ES-I3 (cell line): Measurements from ENCODE around the gene POU5F1.
A peak's percentile ranks its signal among the peaks of the same experiment; 100 is the strongest.
"Not testable (repeated sequence)": the region's sequence is repeated elsewhere in the genome, so short reads cannot be mapped to it uniquely, and the experiment has no call there.

ENCODE experiments used
- H3K36me3 ChIP-seq: 2 replicates; pipeline ENCODE4 v1.6.1; 2013; ENCODE audit warnings: mild to moderate bottlenecking, low read length, control low read depth, moderate library complexity; ENCODE audit not compliant: insufficient read depth
- H3K4me1 ChIP-seq: 2 replicates; pipeline ENCODE4 v1.6.1; 2013; ENCODE audit warnings: mild to moderate bottlenecking, control low read depth, low read length; ENCODE audit not compliant: insufficient read depth
- H3K9ac ChIP-seq: 2 replicates; pipeline ENCODE4 v1.6.1; 2013; ENCODE audit warnings: low read depth, mild to moderate bottlenecking, low read length, moderate library complexity
- H3K9me3 ChIP-seq: 2 replicates; pipeline ENCODE4 v1.6.1; 2013; ENCODE audit warnings: mild to moderate bottlenecking, low read length, moderate library complexity; ENCODE audit not compliant: control insufficient read depth, insufficient read depth

The POU5F1 gene

DNA sequence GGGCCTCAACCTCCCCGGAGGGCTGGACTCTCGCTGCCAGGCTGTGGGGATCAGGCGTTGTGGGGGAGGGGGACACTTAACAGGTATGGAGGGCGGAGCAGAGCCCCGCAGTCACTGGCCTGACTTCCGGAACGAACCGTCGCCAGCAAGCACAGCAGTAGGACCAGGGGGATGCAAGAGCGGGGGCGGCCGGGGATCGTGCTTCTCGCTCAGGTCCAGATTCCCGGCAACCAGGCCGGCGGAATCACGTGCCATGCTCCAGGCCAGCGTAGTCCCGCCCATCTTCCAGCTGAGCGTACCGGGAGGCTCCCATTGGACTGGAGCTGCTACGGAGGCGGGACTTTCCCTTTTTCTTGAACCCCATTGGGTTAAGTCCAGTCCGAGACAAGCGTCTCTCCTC is 10.0 kb upstream of the POU5F1 start:
- peaks cover 12% of the 10 kb centered on the region for H3K4me1 ChIP-seq
- H3K9ac ChIP-seq: peak overlapping the region; percentile 30; the same call in 1 of the 2 replicates
- no peaks in the 10 kb centered on the region for H3K9me3 ChIP-seq
- H3K36me3 ChIP-seq: no peaks in the 10 kb centered on the region

DNA sequence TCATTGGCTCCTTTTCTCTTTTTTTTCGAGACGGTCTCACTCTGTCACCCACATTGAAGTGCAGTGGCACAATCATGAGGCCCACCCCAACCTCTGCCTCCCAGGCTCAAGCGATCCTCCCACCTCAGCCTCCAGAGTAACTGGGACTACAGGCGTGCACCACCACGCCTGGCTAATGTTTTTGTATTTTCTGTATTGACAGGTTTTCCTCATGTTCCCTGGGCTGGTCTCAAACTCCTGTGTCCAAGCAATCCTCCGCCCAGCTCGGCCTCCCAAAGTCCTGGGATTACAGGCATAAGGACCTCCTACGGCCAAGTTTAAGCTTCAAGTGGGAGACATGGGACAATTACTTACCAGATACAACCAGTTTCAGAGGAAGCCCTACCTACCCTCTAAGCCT is 9.4 kb upstream of the POU5F1 start:
- no peaks in the 10 kb centered on the region for H3K9me3 ChIP-seq
- H3K9ac ChIP-seq: peak overlapping the region; percentile 30; the same call in 1 of the 2 replicates
- no peaks in the 10 kb centered on the region for H3K36me3 ChIP-seq
- H3K4me1 ChIP-seq: peaks cover 18% of the 10 kb centered on the region

DNA sequence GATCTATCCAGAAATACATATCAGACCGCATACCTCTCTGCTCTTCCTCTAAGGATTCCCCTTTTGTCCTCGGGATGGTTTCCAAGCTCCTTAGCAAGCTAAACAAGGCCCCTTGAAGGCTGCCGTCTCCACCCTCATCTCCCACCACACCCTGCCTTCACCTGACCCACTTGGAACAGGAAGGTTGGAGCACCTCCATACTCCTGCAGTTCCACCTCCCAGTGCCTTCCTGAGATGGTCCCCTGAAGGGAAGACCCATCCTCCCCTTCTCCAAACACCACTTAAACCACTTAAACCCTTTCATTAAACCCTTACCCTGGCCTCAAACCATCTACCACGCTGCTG is 8.5 kb upstream of the POU5F1 start:
- Histone ChIP-seq H3K4me1 (peaks cover 27% of the 10 kb centered on the region), H3K36me3 (no peaks in the 10 kb centered on the region), H3K9ac (no peak overlapping the region), H3K9me3 (no peaks in the 10 kb centered on the region)

DNA sequence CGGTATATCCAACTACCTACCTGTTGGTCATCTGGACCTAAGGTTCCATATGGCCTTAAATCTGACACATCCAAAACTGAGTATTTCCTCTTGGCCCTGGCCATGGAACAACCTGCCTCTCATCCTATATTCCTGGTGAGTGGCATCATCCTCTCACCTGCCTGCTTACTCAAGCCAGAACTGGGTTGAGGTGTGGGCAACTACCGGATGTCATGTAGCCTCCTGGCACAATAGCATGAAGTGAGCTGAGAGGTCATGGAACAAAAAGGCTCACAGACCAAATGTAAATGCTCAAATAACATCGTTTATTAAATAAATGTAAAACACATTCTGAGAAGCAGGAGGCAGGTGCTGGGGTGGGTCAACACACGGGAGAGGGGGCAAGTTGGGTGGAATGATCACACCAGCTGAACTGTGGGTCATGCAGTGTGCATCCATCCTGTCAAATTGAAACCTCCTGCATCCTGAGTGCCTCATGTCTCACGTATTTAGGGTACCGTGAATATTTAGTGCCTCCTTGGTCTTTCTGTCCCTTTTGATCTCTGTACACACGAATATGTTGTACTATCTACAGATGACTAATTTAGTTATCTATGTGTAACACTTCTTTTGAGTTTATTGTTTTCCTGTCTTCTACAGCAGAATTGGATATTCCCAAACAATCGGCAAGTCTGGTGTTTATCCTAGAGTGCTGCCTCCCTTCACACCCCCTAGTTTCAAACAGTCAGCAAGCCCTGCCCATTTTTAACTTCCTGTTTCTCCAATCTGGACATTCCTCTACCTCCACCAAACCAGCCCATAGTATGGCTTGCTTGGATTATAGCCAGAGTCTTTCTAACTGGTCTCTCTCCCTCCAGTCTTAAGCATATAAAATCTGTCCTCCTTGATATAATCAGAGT is 7.9 kb upstream of the POU5F1 start:
- H3K36me3 ChIP-seq: no peaks in the 10 kb centered on the region
- H3K9me3 ChIP-seq: no peaks in the 10 kb centered on the region
- H3K9ac ChIP-seq: no peak overlapping the region; the same call in 1 of the 2 replicates
- peaks cover 29% of the 10 kb centered on the region for H3K4me1 ChIP-seq

DNA sequence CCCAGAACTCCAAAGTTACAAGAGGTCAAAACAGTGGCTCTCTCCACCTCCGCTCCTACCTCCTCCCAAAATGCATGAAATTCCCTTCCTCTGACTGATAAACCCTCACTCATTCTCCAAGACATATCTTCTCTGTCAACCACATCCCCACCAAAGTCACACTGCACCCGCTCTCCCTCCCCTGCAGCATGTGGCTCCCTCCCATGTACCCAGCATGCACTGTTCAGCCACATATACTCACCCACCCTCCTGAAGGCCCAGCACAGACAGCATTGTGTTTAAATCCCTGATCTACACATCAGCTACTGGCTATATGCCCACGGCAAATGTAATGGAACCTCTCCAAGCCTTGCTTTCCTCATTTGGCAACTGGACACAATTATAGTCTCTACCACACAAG is 5.5 kb upstream of the POU5F1 start:
- no peaks in the 10 kb centered on the region for H3K9me3 ChIP-seq
- no peak overlapping the region for H3K9ac ChIP-seq
- peaks cover 36% of the 10 kb centered on the region for H3K4me1 ChIP-seq
- no peaks in the 10 kb centered on the region for H3K36me3 ChIP-seq

DNA sequence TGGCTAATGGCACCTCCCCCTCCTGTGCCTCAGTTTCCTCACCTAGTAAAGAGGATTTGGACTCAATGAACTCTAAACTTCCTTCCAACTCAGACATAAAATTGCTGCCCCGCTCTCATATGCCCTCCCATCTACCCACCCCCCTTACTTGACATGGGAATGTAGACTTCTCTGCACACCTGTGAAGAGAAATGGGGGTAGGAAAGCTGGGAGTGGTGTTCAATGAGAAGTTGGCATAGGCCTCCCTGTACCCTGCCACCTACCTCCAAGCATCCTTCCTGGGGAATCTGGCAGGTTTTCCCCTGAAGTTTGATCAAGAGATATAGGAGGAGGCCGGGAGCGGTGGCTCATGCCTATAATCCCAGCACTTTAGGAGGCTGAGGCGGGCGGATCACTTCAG is 3.9 kb upstream of the POU5F1 start:
- Histone ChIP-seq H3K36me3 (no peaks in the 10 kb centered on the region), H3K9ac (no peak overlapping the region), H3K4me1 (peaks cover 36% of the 10 kb centered on the region), H3K9me3 (no peaks in the 10 kb centered on the region)

DNA sequence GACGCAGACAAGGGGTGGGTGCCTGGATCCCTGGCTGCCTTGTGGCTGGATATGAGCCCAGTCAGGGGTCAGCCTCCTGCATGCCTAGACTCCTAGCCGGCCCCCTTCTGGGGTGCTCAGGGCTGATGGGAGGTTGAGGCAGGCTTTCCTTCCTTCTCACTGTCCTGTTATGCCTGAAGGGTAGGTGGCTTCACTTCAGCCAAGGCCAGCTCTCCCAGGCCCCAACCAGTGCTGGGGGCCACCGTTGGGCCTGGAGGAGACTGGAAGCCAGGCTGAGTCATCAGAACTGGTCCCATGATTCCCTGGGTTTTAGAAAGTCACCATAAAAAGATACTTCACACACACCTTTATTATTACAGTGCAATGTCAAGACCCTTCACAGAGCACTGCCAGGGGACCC is 2.9 kb upstream of the POU5F1 start:
- no peaks in the 10 kb centered on the region; the same call in 1 of the 2 replicates for H3K36me3 ChIP-seq
- no peaks in the 10 kb centered on the region for H3K9me3 ChIP-seq
- H3K4me1 ChIP-seq: peaks cover 29% of the 10 kb centered on the region
- H3K9ac ChIP-seq: peak overlapping the region; percentile 30

DNA sequence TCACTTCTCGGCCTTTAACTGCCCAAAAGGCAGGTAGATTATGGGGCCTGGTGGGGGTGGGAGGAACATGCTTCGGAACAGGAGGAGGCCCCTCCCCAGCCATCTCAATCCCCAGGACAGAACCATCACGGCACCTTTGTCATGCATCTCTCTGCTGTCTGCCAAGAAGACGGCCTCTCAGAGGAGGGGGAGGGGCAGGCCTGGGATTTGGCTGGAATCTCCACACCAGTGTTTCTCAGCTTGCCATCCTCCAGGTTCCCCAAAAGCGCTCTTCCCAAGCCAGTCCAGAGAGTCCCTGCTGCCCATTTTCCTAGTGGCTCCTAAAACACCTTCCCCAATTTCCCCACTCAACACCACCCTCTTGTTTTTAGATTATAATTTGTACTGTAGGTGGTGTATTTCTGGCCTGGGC is 2.5 kb upstream of the POU5F1 start:
- no peaks in the 10 kb centered on the region; the same call in 1 of the 2 replicates for H3K36me3 ChIP-seq
- H3K9me3 ChIP-seq: no peaks in the 10 kb centered on the region
- peak overlapping the region; percentile 30 for H3K9ac ChIP-seq
- peaks cover 29% of the 10 kb centered on the region for H3K4me1 ChIP-seq

DNA sequence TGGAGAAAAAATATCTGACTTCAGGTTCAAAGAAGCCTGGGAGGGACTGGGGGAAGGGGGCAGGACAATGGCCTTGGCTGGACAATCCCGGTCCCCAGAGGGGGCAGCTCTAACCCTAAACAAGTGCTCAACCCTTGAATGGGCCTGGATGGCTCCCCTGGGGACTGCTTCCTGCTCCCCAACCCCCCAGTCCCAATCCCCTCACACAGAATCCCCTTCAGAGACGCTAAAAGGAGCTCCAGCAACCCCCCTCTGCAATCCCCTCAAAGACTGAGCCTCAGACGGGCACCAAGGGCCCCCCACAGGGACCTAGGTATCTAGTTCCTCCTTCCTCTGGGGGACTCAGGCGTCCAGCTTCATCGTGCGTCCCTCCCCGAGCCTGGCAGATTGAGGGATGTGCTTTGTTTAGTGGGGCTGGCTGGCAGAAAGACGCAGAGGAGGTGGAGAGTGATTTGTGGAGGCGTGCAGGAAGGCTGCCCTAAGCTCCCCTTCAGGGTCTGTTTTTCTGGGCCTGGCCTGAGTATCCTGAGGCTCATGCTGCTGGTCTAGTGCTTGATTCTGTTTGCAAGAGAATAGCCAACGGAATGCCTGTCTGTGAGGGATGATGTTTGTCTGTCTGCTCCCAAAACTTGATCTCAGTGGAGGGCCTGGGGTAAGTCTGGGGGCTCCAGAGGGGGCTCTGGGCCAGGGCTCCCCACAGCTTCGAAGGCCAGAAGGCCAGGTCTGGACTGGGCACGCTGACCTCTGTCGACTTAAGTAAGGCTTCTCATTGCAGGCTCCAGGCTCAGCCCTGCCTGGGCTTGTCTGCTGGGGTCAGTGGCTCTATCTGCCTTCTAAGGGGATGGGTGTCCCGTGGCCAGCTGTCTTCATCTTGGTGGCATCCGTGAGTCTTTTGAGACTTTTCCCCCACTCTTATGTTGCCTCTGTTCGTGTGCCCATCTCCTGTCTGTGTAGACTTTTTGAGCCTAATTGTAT is 1.7 kb upstream of the POU5F1 start:
- Histone ChIP-seq H3K9ac (peak overlapping the region; percentile 23), H3K36me3 (no peaks in the 10 kb centered on the region; the same call in 1 of the 2 replicates), H3K4me1 (peaks cover 33% of the 10 kb centered on the region), H3K9me3 (no peaks in the 10 kb centered on the region)

DNA sequence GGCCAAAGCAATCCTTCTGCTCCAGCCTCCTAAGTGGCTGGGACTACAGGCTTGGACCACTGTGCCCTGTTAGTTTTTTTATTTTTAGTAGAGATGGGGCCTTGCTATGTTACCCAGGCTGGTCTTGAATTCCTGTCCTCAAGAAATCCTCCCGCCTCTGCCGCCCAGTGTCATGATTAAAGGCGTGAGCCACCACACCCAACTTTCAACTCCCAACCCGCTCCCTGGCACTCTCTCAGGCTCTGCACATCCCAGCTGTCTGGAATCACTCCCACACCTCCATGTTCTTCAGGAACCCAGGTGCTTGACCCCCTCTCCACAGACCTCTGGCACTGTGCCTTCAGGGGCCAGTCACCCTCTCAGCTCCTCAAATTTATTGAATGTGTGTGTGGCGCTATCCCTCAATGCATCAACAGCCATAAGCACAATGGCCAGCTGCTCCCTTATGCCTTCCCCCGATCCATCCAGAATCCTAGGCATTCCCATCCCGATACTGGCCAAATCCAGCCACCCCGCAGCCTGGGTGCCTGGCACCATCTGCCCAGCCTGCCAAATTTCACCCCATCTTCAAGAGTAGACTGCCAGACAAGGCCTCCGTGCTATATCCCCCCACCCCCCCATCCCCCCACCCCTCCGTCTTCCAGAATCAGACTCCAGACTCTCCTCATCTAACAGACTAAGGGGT is 647 bp upstream of the POU5F1 start:
- no peaks in the 10 kb centered on the region for H3K9me3 ChIP-seq
- peaks cover 3% of the 10 kb centered on the region; the same call in 1 of the 2 replicates for H3K36me3 ChIP-seq
- H3K9ac ChIP-seq: peak overlapping the region; percentile 80
- H3K4me1 ChIP-seq: peaks cover 39% of the 10 kb centered on the region

DNA sequence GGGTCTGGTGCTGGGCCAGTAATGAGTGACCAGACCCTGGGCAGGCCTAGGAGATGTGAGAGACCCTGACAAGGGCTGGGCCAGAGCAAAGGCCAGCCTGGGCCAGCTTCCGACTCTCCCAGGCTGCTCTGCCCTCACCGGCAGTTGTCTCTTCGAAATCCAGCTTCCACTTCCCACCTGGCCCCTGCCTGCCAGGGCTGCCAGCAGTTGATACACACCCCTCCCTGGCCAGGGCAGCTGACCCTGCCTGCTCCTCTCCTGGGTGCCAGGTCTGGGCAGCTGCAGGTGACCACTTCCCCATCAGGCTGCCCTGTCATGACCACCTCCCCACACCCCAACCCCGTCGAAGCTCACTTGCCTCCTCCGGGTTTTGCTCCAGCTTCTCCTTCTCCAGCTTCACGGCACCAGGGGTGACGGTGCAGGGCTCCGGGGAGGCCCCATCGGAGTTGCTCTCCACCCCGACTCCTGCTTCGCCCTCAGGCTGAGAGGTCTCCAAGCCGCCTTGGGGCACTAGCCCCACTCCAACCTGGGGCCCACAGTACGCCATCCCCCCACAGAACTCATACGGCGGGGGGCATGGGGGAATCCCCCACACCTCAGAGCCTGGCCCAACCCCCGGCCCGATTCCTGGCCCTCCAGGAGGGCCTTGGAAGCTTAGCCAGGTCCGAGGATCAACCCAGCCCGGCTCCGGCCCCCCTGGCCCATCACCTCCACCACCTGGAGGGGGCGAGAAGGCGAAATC is 453 bp downstream of the POU5F1 start:
- H3K4me1 ChIP-seq: peaks cover 34% of the 10 kb centered on the region
- H3K9me3 ChIP-seq, H3K36me3 ChIP-seq: not testable (repeated sequence)
- H3K9ac ChIP-seq: peak overlapping the region; percentile 80

DNA sequence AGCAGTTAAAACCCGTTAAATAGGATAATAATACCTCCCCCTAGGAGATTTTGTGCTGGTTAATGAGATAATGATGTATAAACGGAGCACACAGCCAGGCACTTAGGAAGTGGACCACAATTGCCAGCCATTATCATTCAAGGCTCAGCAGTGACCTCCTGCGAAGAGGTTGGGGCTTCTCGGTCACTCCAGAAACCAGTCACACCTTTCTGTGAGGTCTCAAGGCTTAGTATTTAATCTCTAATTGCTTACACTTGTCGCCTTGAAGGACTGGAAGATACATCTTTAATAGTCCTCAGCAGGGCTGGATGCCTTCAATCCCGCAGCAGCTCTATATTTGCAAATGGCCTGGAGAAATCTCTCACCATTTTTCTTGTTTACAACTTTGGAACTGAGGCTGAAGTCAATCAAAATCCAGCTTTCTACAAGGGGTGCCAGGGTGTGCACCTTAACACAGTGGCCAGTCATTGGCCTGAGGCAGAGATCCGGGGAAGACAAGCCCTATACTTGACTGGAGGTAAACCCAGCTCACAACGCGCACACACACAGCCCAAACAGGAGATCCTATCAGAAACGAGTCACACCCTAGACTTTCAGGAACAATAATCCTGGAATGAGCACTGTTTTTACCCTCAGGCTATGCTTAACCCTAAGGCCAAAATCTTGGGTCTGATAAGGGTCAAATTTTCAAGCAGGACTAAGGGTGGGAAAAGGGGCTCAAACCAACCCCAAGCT is 1.2 kb downstream of the POU5F1 start:
- no peaks in the 10 kb centered on the region for H3K9me3 ChIP-seq
- peak overlapping the region; percentile 80 for H3K9ac ChIP-seq
- peaks cover 6% of the 10 kb centered on the region; the same call in 1 of the 2 replicates for H3K36me3 ChIP-seq
- H3K4me1 ChIP-seq: peaks cover 27% of the 10 kb centered on the region

DNA sequence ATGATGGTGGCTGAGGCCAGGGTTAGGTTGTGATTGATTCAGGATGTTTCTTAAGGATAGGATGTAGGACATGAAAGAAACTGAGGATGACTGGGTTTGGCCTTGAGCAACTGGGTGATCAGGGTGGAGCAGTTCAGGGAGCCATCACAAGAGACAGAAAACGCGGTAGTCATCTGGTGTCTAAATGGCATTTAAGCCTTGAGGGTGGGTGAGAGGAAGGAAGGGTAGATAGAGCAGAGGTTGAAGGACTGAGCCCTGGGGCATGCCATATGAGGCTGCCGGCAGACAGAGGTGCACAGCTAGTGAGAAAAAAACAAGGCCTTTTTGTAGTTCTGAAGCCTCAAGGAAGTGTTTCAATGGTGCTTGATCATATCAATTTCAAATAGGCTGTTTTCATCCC is 1.9 kb downstream of the POU5F1 start:
- Histone ChIP-seq H3K36me3 (peaks cover 10% of the 10 kb centered on the region; the same call in 1 of the 2 replicates), H3K4me1 (peaks cover 20% of the 10 kb centered on the region), H3K9me3 (no peaks in the 10 kb centered on the region), H3K9ac (peak overlapping the region; percentile 80)
